Subcutaneous adipose tissue (tissue), 4 donors: Measurements from ENCODE around the gene KRT3. TPM values are rescaled to one million over a fixed set of nuclear protein-coding genes. Genes with fewer than 3 reads are reported as not detected.

Source experiments
- total RNA-seq, 4 donors: library from RNA; depleted of rRNA; stranded (reverse); fragments of >200 nt; gene quantifications; one replicate each; pipeline ENCODE4 v1.1.0, GENCODE V29; 2016
- TF ChIP-seq, protein P1 (sequence below): fragments of 450-650 bp; IDR thresholded peaks from one replicate; pipeline ENCODE4 v1.5.1; 2016; ENCODE audit warnings: low read depth, mild to moderate bottlenecking, control low read depth, antibody characterized with exemption, moderate library complexity

KRT3 gene
- total RNA-seq, 4 donors from 2014 or later: not detected

DNA sequence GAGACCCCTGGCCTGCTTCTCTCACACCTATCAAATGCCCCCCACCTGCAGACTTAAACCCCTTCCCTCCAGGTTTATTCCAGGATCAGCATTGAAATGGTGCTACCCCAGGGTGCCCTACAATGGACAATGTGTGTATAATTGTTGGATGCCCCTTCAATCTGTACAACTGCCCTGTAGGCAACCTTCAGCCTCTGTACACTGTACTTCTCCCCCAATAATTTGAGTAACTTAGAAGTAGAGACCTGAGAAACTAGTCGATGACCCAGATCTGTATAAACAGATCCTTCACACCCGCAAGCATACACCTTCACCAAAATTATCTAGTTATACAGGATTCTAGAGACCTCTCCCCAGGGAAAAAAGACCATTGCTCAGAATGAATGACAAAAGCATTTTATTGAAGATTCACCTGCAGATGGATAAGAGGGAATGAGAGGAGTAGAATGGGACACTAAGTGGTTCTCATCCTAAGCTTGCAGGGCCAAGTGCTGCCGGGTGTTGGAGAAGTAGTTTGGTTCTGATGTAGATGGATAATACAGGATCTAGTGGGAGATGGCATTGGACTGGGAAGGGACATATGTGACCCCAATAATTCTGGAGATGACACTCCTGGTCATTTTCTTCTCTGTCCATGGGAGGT, 10.4 kb upstream of the KRT3 start:
- TF ChIP-seq, protein P1, sequence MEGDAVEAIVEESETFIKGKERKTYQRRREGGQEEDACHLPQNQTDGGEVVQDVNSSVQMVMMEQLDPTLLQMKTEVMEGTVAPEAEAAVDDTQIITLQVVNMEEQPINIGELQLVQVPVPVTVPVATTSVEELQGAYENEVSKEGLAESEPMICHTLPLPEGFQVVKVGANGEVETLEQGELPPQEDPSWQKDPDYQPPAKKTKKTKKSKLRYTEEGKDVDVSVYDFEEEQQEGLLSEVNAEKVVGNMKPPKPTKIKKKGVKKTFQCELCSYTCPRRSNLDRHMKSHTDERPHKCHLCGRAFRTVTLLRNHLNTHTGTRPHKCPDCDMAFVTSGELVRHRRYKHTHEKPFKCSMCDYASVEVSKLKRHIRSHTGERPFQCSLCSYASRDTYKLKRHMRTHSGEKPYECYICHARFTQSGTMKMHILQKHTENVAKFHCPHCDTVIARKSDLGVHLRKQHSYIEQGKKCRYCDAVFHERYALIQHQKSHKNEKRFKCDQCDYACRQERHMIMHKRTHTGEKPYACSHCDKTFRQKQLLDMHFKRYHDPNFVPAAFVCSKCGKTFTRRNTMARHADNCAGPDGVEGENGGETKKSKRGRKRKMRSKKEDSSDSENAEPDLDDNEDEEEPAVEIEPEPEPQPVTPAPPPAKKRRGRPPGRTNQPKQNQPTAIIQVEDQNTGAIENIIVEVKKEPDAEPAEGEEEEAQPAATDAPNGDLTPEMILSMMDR: no peak

DNA sequence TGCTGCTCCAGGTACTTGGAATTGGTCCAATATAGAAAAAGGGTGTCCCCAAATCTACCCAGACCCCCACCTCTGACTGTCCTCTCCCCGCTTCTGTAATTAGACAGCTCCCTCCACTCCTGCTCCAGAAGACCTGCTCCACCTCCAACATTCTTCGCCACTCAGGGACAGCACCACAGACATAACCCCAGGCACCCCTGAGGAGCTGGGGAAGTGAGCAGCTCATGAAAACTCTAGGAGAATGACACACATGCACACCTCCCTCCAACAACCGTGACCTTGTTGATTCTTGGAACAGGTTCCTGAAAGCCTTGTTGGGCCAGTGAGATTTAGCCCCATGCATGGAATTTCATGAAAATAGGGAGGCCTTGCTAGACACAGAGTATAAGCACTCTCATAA, 9.8 kb upstream of the KRT3 start:
- TF ChIP-seq, protein P1: no peak

DNA sequence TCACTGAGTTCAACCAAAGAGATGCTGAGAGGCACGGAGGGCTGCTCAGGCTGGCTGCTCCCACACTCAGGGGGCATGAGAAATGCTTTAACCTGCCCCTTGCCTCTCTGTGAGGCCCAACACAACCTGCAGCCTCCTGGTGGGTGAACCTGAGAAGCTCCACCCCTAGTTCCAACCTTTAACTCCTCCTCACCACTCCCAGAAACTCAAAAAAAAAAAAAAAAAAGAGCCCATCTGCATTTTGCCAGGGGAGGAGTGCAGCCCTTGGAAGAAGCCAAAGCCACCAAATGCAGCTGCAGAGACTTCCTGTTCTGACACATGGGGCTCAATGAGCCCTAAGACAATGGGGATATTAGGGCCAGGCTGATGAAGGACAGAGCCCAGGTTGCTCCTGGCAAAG, 9.1 kb upstream of the KRT3 start:
- TF ChIP-seq, protein P1: no peak

DNA sequence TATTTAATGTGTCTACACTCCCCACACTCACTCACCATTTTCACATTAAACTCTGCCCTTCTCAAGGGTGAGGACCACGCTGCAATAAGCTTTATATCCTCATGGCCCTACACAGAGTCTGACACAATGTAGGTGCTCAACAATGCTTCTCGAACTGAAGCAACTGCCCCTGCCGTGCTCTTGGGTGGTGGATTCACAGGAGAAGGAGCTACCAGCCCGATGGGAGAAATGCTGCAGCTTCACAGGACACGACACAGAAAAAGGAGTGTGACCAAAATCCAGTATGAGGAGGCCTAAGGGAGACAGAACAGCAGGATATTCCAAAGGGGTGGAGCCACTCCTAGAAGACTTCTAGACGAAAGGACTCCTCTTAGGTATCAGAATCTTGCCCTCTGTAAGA, 6.5 kb upstream of the KRT3 start:
- TF ChIP-seq, protein P1: no peak

DNA sequence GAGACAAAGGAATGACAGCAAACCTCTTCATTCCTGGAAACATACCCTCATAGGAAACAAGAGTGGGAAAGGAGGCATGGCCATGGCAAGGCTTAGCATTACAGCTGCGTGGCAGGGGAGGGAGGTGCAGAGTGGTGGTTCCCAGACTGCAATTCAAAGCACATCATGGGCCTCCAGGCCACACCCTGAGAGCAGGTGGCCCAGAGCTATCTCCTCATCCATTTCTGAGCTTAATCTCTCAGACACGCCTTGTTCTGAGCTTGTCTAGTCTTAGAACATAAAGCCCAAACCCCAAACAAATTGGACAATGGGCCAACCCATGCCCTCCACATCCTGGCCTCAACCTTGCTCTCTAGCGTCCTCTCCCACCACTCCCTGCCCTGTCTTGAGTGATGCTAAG, 5.9 kb upstream of the KRT3 start:
- TF ChIP-seq, protein P1: no peak

DNA sequence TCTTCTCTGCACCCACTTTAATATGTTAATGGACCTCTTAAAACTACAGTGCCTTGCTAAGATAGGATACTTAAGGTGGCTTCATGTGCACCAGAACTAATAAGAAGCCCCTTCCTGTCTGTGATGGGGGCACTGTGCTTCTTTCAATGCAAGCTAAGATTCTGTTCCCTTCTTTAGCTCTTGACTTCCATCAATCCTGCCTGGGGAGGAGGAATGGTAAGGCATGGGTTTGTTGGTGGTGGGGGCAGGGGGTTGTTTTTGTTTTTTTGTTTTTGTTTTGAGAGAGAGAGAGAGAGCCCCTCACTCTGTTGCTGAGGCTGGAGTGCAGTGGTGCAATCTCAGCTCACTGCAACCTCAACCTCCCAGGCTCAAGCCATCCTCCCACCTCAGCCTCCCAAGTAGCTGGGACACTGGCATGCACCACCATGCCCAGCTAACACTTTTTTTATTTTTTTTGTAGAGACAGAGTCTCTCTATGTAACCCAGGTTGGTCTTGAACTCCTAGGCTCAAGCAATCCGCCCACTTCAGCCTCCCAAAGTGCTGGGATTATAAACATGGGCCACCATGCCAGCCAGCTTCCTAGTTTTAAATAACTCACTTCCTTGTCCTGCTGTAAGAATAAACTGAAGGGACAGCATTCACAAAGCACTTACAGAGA, 4.5 kb upstream of the KRT3 start:
- TF ChIP-seq, protein P1: no peak

DNA sequence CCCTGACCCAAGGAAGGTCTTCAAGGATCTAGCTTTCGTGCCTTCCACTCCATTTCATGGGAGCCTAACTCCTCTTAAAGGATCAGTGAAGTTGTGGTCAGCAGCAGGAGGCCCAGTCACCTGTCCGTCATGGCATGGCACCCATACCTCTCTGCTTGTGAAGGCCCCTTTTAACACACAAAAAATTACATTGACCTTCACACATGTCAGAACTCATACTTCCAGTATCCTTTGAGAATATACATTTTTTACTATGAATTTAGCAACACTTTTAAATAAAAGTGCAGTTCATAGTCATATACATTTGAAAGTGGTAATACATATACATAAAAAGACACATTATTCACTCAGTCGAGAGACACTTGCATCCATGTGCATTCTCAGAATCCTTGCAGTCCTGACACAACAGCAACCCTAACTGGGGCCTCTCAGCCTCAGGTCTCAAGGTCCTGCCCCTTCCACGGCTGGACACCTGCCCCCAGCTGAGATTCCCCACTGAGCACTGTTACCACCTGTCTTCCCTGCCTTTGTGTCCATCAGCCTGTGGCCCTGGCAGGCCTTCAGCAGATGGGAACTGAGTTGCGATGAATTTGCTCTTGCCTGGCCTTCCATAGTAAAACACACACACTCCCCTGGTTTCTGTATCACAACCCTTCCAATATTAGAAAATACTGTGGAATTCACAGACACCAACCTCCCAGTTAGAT, 3.7 kb upstream of the KRT3 start:
- TF ChIP-seq, protein P1: no peak
